Femur (tissue), 1 donor: Measurements from ENCODE around the gene IFT122.

Source experiments
- DNase-seq: peaks from one replicate; pipeline ENCODE4 v3.0.0-alpha.2; 2017

IFT122 gene

DNA sequence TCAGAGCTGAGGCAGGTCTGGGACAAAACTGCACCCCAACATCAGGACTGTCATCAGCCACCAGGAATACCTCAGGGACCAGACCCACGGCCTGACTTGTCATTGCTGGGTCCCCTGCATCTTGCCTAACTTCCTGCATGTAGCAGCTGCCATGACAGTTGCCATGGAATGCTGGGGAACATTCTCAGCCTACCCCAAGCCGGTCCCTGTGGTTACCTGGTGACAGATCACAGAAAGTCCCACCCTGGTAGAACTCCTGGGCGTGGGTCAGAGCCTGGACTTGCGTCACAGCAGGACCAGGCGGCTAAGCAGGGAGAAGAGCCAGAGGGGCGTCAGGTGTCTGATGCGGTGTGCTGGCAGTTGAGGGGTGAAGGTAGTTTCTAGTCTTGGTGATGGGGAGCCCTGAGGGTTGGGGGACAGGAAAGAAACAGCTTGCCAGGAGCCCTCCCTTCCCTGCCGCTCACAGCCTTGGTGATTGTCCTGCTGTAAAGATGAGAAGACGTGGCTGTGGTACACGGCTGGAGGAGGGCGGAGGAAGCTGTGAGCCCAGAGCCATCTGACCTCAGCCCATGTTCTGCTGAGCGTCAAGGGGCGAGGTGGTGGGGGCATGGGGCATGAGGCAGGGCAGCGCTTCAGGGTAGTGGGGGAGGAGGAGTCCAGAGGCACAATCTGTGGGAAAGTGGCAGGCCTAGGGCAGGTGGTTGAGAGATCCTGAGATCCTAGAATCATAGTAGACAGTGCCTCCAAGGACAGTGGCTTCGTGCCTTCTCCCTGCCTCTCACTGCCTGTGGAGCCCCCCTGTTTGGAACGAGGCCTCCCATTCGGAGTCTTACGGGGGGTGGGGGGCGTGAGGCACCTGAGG, 108.3 kb downstream of the IFT122 start:
- DNase-seq: no peak

DNA sequence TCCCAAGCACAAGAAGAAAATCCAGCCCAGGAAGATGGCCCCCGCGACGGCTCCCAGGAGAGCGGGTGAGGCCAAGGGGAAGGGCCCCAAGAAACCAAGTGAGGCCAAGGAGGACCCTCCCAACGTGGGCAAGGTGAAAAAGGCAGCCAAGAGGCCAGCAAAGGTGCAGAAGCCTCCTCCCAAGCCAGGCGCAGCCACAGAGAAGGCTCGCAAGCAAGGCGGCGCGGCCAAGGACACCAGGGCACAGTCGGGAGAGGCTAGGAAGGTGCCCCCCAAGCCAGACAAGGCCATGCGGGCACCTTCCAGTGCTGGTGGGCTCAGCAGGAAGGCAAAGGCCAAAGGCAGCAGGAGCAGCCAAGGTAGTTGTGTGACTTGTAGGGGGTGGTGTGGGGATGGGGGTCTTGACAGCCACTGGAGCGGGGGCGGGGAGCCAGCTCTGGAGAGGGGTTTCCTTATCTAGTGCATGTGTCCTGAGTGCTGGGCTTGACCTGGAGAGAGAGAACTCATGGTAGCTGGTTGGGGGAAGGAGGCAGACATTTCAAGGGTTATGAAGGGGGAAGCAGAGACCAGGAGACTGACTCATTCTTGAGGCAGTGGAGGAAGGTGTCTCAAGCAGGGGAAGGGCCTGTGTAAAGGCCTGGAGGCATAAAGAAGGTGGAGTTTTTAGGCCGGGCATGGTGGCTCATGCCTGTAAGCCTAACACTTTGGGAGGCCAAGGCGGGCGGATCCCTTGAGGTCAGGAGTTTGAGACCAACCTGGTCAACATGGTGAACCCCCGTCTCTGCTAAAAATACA, 109.2 kb downstream of the IFT122 start:
- no peak for DNase-seq

DNA sequence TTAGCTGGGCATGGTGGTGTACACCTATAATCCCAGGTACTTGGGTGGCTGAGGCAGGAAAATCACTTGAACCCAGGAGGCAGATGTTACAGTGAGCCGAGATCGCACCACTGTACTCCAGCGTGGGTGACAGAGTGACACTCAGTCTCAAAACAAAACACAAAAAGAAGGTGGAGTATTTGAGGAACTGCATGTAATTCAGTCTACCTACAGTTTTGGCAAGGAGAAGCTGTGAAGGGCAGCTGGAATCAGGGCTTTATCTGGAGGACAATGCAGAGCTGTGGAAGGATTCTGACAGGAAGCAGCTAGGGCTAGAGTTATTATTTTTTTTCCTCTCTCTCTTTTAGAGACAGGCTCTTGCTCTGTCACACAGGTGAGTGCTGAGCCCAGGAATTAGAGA, 109.8 kb downstream of the IFT122 start:
- DNase-seq: no peak

DNA sequence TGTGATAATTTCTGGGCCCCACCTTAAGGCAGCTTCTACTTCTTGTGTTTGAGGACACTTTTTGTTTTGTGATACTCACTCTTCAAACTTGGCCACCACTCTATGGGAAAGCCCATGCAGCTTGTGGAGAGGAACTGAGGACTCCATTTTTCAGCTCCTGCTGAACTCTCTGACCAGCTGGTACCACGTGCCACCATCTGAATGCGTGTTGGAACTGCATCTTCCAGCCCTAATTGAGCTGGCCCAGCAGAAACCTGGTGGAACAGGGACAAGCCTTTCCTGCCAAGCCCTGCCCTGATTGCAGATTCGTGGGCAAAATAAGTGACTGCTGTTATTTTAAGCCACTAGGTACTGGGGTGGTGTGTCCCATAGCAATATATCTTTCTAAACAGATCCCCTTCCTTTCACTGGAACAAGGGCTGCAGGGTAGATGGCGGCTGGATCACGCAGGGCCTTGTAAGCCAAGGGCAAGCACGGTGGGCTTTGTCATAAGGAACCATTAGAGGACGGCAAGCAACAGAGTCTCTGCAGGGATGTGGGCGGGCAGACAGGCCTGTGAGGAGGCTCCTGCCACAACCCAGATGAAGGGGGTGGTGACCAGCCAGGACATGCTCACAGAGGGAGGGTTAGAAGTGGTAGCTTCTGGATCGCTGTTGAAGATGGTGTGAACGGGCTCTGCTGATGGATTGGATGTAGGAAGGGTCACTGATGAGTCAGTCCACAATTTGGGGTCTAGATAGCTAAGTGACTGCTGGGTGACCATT, 112.4 kb downstream of the IFT122 start:
- no peak for DNase-seq

DNA sequence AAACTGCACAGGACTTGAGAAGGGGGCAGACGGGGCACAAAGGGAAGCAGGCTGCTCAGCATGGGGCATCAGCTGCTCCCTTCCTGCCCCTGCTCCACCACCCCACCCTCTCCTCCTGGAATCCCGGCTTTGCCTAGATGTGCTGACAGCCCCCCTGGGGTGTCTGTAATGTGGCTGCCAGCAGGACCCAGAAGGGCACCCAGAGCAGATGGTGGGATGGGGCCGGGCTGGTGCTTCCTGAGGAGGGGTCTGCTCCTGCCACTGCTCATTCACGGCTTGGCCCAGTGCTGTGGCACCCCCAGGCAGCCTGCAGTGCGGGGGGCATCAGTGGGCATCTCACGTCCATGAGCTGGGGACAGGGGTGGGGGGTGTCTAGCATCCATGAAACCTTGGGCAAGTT, 113.1 kb downstream of the IFT122 start:
- DNase-seq: no peak

DNA sequence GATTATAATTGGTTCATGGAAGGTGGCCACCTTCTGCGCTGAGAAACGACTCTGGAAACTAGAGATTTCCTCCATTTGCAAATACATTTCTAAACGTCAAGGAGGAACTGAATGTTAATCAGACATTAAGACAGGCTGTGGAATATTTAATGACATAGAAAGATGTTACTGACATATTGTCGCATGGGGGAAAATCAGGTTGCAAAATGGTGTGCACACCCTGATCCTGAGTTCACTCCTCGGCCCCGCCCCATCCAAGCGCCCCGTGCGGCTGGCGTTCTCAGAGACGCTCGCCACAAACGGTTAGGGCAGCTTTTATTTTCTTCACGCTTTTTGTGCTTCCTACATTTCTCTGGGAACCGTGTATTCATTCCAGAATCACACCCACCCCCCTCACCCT, 113.7 kb downstream of the IFT122 start:
- DNase-seq: no peak

DNA sequence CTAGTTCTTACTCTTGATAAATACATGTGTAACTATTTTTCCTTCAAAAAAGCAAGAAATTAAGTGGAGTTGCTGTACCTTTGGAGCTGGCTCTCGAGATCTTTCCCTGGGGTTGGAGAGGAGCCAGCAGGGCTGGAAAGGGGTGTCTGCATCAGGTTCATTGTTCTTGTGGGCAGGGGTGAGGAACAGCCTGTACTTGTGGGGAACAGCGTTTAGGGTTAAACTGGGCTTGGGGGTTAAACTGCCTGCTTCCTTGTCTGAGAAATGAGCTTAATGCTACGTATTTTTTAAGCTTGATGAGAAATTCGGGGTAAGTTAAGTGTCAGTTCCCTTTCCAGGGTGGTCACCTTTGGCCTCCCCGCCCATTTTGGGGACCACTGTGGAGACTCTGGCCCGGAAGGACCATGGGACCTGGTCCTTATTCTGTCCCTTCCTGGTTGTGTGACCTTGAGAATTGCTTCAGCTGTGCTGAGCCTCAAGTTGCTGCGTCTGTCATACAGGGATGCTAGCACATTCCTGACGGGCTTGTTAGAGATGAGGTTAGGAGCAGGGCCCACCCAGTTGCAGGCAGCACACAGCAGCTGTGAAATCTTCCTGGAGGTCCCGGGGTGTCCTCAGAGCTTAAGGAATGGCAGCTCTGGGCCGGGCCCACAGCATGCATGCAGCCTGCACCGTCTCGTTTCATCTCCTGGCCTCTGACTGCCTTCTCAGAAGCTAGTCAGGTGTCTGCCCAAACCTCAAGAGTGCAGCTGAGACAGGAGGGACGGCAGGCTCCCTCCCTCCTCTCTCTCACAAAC, 114.5 kb downstream of the IFT122 start:
- no peak for DNase-seq

DNA sequence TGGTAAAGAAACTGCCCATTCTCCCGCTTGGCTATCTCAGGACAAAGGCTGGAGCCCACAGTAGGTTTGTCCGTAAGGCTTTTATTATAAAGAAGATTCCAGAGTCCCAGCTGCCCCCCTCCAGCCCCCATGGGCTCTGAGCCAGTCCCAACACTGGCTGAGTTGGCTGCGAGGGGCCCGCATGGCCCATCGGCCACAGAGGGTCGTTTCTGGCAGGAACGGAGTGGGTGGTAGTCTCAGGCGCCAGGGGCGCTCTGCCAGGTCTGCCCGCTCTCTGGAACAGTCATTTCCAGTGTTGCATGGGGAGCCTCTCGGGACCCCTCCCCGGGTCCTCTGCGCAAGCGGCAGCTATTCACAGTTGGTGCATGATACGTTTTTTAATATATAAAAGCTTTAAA, 115.1 kb downstream of the IFT122 start:
- DNase-seq: peak; percentile 55

DNA sequence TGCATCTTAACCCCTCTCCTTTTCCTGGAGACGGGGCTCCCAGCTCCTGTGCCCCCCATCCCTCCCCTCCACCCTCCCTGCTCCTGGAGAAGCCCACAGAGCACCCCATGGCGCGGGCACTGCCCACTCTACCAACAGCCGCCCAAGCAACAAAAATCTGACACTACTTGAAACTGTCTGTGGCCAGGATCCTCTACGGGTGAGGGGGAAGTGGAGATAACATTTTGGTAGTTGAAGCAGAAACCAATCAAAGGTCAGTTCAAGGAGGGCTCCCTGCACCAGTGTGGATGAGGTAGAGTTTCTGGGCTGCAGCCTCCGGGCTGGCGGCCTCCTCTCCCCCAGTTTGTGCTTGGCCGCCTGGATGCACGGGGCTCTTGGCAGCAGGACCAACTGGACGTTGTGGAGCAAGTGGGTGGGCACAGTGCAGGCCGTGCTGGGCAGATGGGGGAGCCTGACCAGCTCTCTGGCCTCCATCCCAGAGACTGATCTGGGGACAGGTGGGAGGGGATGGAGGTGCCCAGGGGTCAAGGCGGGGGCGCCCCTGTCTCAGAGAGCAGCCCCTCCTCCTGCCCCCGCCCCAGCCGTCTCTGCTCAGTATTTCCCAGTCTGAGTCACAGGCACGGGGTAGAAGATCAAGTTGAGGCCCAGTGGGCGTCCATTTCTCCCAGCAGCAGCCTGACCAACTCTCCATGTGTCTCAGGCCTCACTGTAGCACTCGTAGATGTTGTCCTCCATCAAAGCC, 115.8 kb downstream of the IFT122 start:
- DNase-seq: no peak

DNA sequence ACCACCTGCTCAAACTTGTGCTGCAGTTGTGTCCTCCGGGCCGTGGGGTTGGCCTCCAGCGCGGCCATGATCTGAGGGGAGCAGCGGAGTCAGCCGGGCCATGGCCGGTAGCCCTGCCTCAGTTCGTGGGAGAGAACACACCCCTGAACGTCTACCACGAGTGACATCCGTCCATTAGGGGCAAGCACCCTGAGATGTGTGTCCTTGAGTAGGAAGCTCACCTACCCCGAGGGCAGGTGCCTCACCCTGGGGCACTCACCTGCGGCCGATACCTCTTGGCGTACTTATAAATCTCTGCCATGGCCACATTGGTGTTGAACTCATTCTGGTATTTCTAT, 116.3 kb downstream of the IFT122 start:
- DNase-seq: no peak

DNA sequence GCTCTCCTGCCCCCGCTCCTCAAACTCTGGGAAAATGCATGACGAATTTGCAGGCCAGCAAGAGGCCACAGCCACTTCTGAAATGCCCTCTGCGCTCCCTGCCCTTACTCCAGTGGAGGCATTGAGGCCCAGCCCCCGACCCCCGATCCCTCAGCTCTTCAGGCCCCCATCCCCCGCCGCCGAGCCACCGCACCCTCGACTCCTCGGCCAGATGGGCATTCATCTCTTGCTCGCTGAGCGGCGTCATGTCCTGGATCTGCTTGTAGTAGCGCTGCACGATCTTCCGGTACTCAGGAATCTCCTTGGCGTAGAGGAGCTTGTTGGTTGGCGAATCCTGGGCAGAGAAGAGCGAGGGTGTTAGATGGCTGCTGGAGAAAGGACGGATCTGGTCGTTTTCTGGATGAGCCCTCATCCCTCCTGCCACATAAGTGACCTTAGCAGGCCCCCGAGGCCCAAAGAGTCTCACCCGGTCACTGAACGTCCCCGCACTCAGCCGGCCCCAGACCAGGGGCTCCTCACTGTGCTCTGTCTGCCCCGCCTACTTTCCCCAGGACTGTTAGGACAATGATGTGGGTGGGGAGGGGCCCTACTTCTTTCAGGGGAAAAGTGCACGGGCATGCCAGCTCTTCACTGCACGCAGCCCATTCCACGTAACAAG, 117.0 kb downstream of the IFT122 start:
- no peak for DNase-seq

DNA sequence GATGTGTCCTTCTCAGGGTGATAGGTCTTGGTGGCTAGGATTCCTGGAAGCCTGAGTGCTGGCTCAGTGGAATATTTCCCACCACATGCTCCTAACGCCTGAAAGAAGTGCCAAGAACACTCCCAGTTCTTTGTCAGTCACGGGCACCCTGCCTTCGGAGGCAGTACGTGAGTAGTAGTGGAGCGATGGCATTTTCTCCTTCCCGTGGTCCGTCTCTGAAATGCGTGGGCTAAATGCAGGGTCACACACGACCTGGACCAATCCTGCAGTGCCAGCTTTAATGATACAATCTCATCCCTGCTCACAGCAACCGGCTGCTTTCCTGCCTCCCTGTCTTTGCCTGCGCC, 117.5 kb downstream of the IFT122 start:
- peak; percentile 74 for DNase-seq

DNA sequence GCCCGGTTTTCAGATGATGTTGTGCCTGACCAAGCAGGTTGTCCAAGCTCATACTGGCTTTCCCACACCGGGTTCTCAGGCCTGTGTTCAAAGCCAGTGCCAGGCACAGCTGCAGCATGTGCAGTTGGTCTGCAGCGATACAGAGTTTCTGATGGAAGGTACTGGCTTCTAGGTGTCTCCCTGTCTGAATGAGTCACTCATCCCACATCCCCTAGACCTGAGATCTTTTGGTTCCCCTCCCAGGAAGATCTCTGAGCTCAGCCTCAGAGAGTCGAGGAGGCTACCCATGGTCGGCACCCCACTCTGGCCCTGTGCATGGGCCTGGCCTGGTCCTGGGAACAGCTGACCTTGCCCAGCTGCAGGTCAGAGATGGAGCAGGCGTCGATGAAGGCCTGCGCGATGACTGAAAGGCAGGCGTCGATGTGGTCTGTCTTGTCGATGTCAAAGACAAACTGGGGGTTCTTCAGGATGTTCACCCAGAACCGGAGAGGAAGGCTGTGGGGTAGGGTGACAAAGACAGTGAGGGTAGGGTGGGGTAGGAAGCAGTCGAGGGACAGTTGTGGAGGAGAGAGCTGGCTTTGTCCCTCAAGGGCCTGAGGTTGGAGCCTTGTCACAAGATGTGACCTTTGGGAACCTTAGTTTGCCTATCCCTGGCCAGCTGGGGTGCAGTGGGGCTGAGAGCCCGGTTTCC, 118.2 kb downstream of the IFT122 start:
- DNase-seq: no peak

DNA sequence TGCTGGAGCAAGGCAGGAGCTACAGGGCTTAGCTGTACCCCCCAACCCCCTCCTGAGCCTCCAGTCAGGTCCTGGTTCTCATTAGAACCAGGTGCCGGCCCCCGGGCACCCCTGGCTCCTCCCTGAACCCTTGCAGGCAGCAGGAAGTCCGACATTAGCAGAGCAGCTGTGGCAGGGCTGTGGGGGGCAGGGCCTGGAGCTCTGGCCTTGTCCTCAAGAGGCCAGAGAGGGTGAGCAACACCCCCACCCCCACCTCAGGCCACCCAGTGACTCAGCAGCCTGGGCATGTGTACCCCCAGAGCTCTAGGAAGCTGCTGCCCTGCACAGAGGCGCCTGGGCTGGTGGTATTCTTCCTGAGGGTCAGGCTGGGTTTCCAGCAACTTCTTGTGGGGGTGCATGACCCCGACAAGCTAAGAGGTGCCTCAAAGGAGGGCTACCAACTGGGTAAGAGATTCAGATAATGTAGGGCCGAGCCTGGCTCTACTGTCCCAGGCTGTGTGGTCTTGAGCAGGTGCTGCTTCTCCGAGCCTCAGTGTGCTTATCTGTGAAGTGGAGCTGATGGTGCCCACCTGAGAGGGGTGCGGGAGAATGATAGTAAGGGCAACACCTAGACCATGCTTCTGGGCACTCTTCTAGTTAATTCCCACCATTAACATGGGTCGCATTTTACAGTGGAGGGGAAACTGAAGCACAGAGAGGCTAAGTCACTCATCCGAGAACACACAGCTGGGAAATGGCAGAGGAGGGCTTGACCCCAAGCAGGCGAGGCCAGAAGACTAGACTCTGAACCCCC, 118.9 kb downstream of the IFT122 start:
- DNase-seq: no peak

DNA sequence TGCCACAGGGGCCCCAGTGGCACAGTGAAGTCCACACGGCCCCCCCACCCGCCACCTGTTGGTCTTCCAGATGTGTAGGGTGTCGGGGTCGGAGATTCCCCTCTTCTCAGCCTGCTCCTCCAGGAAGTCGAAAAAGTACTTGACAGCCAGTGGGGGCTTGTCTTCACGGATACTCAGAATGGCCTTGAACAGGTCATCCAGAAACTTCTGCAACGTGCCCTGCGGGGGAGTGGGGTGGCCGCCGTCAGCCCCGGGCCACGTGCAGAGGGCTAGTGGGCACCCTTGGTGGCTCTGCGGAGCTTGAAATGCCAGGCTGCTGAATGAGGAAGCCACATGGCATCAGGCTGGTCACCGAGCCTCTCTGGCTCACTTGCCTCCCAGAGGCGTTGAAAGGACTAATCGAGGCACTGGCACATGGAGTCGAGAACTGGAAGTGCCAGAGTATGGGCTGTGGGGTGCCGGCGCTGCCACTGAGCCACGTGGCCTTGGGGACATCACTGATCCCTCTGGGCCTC, 119.6 kb downstream of the IFT122 start:
- no peak for DNase-seq

DNA sequence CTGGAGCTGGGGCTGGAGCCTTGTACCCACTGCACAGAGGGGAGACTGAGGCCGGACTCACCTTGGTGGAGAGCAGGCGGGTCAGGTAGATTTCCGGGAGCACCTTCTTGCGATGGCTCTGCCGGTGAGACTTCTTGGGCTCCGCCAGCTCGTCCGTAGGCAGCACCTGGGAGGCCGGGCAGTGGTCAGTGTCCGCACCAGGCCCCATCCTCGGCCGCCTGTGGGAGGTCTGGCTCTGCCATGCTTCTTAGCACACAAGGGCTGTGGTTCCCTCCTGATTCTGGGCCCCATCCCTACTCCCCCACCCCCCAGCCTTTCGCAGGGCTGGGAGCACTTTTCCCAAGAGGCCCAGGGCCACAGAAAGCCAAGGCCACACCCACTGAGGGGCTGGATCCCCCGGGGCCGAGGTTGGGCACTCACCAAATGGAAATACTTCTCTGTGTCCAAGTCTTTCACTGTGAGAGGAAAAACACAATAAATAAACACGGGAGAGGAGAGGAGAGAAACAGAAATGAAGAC, 120.3 kb downstream of the IFT122 start:
- peak; percentile 60 for DNase-seq

DNA sequence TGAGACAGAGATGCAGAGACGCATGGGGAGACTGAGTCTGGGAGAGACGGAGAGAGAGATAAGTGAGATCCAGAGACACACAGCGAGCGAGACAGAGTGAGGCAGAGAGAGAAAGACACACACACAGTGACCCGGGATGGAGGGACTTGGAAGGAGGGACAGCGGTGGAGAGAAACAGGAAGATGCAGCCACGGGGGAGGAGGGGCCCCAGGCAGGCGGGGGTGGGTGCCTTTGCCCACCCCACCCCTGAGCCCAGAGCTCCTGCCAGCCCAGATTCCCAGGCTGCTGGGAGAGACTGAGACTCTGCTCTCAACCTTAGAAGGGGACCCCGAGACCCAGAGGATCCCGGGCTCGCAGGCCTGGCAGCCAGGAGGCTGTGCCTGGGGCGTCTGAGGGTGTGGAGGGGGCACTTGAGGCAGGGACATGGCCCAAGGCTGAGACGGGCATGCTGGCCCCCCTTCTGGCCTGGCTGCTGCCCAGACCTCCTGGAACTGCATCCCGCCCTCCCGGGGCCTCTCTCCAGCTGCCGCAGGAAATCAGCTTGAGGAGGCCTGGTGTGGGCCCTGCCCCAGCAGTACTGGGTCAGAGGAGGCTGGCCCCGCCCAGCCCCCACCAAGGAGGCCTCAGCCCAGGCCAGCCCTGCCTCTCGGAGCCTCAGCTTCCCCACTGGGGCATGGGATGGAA, 121.0 kb downstream of the IFT122 start:
- DNase-seq: peak; percentile 92

DNA sequence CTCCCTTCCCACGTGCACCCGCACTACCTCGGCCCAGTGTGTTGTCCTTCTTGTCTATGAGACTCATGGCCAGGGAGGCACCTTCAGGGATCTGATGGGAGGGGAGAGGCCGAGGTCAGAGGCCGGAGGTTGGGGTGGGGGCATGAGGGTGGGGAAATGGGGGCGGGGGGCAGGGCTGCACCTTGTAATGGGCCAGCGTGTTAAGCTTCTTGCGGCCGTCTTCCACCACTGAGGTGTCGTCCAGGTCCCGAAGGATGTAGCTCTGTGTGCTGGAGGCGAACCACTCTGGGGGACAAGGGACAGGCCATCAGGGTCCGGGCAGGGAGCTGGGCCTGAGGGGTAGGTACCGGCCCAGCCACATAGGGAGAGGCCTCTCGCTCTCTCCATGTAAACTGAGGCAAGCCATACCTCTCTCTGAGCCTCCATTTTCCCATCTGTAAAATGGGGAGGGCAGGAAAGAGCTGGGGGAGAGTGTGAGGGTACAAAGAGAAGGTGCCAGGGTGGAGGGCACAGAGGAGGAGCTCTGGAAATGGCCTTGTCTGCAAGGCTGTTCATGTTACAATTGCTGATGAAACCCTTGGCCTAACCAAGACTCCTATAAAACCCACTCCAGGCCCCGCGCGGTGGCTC, 121.7 kb downstream of the IFT122 start:
- DNase-seq: no peak
